ENCODE measurements around the gene CAMK2A. TPM values are rescaled to one million over a fixed set of nuclear protein-coding genes. Genes with fewer than 3 reads are reported as not detected.

The CAMK2A gene
- total RNA-seq, 6 donors from 2014 or later: 0.29 to 2.4 (median 1.8) TPM; not detected in 1

DNA sequence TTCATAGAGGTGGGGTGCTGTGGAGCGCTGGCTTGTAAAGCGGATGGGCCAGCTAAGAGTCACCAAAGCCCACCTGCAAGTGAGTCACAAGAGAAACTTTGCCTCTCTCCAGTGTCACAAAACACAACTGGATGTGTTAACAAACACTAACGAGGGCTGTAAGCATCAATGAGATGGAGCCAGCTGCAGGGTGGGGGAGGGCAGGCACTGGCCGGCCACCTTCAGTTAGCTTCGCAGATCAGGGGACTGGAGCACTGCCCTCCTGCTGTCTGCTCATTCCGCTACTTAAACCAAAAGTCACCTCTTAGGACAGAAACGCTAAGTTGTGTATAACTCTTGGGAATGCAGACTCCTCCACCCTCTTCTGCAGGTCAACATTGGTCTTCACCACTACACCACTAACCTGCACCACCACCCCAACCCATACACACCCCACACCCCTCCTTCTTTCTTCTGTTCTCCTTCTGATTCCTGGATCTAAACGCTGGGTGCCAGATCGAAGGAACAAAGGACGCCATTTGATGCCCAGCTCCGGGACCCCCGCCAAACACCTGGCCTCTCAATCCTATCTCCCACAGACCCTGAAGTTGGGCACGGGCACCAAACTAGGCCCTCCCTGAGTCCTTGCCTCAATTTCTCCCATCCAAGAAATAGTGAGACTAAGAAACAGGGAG, 11.1 kb upstream of the CAMK2A start:
- Histone ChIP-seq H3K36me3 (no peaks in the 10 kb centered on the region), H3K4me3 (no peak overlapping the region), H3K27ac (peak overlapping the region in 2 of 4 donors; percentile 12 to 26), H3K27me3 (peaks cover 0 to 14% (median 8%) of the 10 kb centered on the region in 4 donors), H3K9me3 (no peaks in the 10 kb centered on the region), H3K4me1 (peaks cover 7 to 17% (median 10%) of the 10 kb centered on the region in 4 donors)
- DNase-seq (no peak), ATAC-seq (ENCODE audit: low FRiP score in 2 of 2) (no peak)
- 79 to 84% methylated on average over 13 of the region's 13 CpGs for WGBS, 2 donors
- TF ChIP-seq POLR2A (IDR thresholded peaks at IDR 0.05) (no peak), POLR2AphosphoS5 (IDR thresholded peaks at IDR 0.05) (no peak), EP300 (IDR thresholded peaks at IDR 0.05) (no peak)
- TF ChIP-seq, protein P1, sequence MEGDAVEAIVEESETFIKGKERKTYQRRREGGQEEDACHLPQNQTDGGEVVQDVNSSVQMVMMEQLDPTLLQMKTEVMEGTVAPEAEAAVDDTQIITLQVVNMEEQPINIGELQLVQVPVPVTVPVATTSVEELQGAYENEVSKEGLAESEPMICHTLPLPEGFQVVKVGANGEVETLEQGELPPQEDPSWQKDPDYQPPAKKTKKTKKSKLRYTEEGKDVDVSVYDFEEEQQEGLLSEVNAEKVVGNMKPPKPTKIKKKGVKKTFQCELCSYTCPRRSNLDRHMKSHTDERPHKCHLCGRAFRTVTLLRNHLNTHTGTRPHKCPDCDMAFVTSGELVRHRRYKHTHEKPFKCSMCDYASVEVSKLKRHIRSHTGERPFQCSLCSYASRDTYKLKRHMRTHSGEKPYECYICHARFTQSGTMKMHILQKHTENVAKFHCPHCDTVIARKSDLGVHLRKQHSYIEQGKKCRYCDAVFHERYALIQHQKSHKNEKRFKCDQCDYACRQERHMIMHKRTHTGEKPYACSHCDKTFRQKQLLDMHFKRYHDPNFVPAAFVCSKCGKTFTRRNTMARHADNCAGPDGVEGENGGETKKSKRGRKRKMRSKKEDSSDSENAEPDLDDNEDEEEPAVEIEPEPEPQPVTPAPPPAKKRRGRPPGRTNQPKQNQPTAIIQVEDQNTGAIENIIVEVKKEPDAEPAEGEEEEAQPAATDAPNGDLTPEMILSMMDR (IDR thresholded peaks at IDR 0.05): no peak

DNA sequence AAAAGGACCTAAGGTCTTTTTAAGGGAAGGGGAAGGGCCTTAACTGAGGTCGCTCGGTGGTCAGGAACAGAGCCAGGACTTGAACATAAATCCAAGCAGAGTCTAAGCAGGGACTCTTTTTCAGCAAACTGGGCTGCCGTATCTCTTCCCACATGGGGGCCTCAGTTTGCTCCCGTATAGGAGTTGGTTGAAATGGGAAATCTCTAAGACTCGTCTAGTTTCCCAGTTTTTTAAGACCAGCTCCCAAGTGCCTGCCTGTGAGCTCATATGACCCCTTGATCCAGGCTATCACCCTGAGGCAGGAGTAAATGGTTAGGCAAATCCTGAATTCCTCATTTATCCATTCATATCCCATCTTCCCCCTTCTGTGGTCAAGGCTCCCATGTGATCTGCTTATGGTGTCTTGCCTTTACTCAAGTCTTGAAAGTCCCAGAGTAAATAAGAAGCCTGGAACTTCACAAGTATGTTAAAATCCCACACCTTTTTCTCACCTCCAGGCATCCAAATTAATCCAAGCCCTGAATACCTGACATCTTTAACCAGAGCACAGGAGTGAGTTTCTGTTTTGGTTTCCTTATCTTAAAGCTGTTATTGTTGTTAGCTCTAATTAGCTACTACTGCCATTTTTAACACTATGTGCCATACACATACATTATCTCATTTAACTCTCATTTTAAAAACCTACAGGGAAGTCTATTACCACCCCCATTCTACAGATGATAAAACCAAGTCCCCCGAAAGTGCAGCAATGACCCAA, 10.2 kb upstream of the CAMK2A start:
- ATAC-seq (ENCODE audit: low FRiP score in 2 of 2): no peak
- Histone ChIP-seq H3K9me3 (no peaks in the 10 kb centered on the region), H3K4me1 (peaks cover 8 to 17% (median 14%) of the 10 kb centered on the region in 4 donors), H3K27ac (peak overlapping the region; percentile 11 to 49 (median 41)), H3K27me3 (peaks cover 0 to 14% (median 8%) of the 10 kb centered on the region in 4 donors), H3K4me3 (no peak overlapping the region), H3K36me3 (no peaks in the 10 kb centered on the region)
- DNase-seq: no peak
- TF ChIP-seq, protein P1 (IDR thresholded peaks at IDR 0.05): no peak
- no peak for TF ChIP-seq POLR2AphosphoS5 (IDR thresholded peaks at IDR 0.05)
- TF ChIP-seq EP300 (IDR thresholded peaks at IDR 0.05): no peak
- TF ChIP-seq POLR2A (IDR thresholded peaks at IDR 0.05): no peak
- WGBS, 2 donors: 71% methylated on average over 6 of the region's 6 CpGs

DNA sequence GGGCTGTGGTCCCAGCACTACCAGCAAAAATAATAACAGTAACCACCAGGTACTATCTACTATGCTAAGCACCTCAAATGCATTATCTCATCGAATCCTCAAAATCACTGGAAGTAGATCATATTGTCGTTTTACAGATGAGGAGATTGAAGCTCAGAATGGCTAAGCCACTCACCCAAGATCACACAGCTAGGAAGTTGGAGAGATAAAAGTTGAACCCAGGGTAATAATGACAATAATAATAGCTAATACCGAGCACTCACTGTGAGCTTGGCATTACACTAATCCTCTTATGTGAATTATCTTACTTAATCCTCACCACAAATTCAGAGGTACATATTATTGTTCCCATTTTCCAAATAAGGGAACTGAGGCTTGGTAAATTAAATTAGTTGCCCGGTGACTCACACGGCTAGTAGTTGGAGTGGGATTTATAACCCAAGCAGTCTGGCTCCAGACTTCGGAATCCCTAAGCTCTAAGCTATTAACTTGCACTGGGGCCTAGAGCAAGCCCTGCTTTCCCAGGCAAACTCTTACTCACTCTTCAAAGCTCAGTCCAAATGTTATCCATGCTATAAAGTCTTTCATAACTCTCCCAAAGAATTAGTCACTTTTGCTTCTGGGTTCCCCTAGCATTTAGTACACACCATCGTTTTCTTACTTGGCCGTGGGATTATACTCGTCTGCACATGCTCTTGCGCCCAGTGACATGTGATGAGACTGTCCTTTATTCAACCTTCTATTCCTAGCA, 9.3 kb upstream of the CAMK2A start:
- ATAC-seq (ENCODE audit: low FRiP score in 2 of 2): peak in 1 of 2 donors; percentile 84
- no peak for DNase-seq
- no peaks in the 10 kb centered on the region for H3K36me3 ChIP-seq
- peak overlapping the region in 1 of 4 donors; percentile 42 for H3K27ac ChIP-seq
- no peak overlapping the region for H3K4me3 ChIP-seq
- 79 to 83% methylated on average over 10 of the region's 10 CpGs for WGBS, 2 donors
- no peak for TF ChIP-seq POLR2A (IDR thresholded peaks at IDR 0.05)
- TF ChIP-seq POLR2AphosphoS5 (IDR thresholded peaks at IDR 0.05): no peak
- no peak for TF ChIP-seq EP300 (IDR thresholded peaks at IDR 0.05)
- TF ChIP-seq, protein P1 (IDR thresholded peaks at IDR 0.05): no peak
- peaks cover 8 to 18% (median 15%) of the 10 kb centered on the region in 4 donors for H3K4me1 ChIP-seq
- H3K9me3 ChIP-seq: no peaks in the 10 kb centered on the region
- H3K27me3 ChIP-seq: peaks cover 0 to 14% (median 8%) of the 10 kb centered on the region in 4 donors

DNA sequence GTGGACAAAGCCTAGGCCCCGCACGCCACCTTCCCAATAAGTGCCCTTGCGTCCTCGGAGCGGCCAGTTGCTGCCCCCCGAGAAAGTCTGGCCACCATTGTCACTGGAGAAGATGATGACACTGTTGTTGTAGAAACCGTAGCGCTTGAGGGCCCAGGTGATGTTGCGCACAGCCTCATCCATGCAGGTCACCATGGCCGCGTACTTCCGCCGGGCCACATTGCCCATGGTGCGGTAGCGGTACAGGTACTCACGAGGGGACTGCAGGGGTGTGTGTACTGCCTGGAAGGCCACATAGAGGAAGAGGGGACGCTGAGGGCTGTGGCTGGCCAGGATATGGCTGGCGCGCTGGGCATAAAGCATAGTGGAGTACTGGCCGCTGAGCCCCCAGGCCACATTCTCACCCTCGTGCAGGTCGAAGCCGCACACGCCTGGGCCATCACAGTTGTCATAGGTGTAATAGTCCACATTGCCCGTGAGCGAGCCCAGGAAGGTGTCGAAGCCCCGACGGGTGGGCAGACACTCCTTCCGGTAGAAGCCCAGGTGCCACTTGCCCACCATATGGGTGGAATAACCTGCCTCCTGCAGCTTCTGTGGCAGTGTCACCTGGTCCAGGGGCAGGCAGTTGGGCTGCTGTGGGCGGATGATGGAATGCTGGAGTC, 8.5 kb upstream of the CAMK2A start:
- H3K36me3 ChIP-seq: no peaks in the 10 kb centered on the region
- TF ChIP-seq, protein P1 (IDR thresholded peaks at IDR 0.05): no peak
- TF ChIP-seq POLR2AphosphoS5 (IDR thresholded peaks at IDR 0.05): no peak
- TF ChIP-seq EP300 (IDR thresholded peaks at IDR 0.05): no peak
- TF ChIP-seq POLR2A (IDR thresholded peaks at IDR 0.05): no peak
- ATAC-seq (ENCODE audit: low FRiP score in 2 of 2) (no peak), DNase-seq (no peak)
- H3K4me3 ChIP-seq: no peak overlapping the region
- no peaks in the 10 kb centered on the region for H3K9me3 ChIP-seq
- H3K4me1 ChIP-seq: peaks cover 8 to 15% (median 12%) of the 10 kb centered on the region in 4 donors
- H3K27ac ChIP-seq: peak overlapping the region in 1 of 4 donors; percentile 42
- H3K27me3 ChIP-seq: peaks cover 0 to 13% (median 8%) of the 10 kb centered on the region in 4 donors
- 93 to 95% methylated on average over 30 to 31 of the region's 31 CpGs for WGBS, 2 donors

Measured in upper lobe of left lung (tissue), 6 donors.